HuH-7.5 (cell line): Measurements from ENCODE around the gene SLC16A10.
A peak's percentile ranks its signal among the peaks of the same experiment; 100 is the strongest.
"Not testable (repeated sequence)": the region's sequence is repeated elsewhere in the genome, so short reads cannot be mapped to it uniquely, and the experiment has no call there.

Experiments
- DNase-seq: peaks from one replicate; pipeline ENCODE4 v3.0.0; 2011; ENCODE audit warnings: low spot score

Gene SLC16A10

GRCh38 chr6:111187874-111188273, 100.6 kb downstream of the SLC16A10 start:
- DNase-seq: no peak

GRCh38 chr6:111189666-111190210, 102.4 kb downstream of the SLC16A10 start:
- not testable (repeated sequence) for DNase-seq

- no peak for DNase-seq
Measured at GRCh38 chr6:111190637-111191036, 103.3 kb downstream of the SLC16A10 start.

GRCh38 chr6:111191136-111191535, 103.8 kb downstream of the SLC16A10 start:
- not testable (repeated sequence) for DNase-seq

GRCh38 chr6:111192911-111193555, 105.7 kb downstream of the SLC16A10 start:
- DNase-seq: no peak

- DNase-seq: no peak
Measured at GRCh38 chr6:111195656-111196055, 108.4 kb downstream of the SLC16A10 start.

- DNase-seq: no peak
Measured at GRCh38 chr6:111198841-111199240, 111.5 kb downstream of the SLC16A10 start.

GRCh38 chr6:111199935-111200334, 112.6 kb downstream of the SLC16A10 start:
- no peak for DNase-seq

- no peak for DNase-seq
Measured at GRCh38 chr6:111200350-111201243, 113.3 kb downstream of the SLC16A10 start.

GRCh38 chr6:111201244-111201554, 113.9 kb downstream of the SLC16A10 start:
- DNase-seq: no peak

- DNase-seq: no peak
Measured at GRCh38 chr6:111201764-111202163, 114.5 kb downstream of the SLC16A10 start.

GRCh38 chr6:111203539-111203938, 116.2 kb downstream of the SLC16A10 start:
- not testable (repeated sequence) for DNase-seq

GRCh38 chr6:111204305-111204704, 117.0 kb downstream of the SLC16A10 start:
- DNase-seq: no peak

GRCh38 chr6:111204881-111205280, 117.6 kb downstream of the SLC16A10 start:
- DNase-seq: no peak

GRCh38 chr6:111205502-111205901, 118.2 kb downstream of the SLC16A10 start:
- DNase-seq: no peak

GRCh38 chr6:111207141-111207858, 120.0 kb downstream of the SLC16A10 start:
- no peak for DNase-seq

GRCh38 chr6:111208933-111209332, 121.6 kb downstream of the SLC16A10 start:
- DNase-seq: no peak

GRCh38 chr6:111210194-111210728, 123.0 kb downstream of the SLC16A10 start:
- DNase-seq: peak; percentile 38

- DNase-seq: no peak
Measured at GRCh38 chr6:111211411-111212030, 124.2 kb downstream of the SLC16A10 start.

GRCh38 chr6:111212625-111213024, 125.3 kb downstream of the SLC16A10 start:
- DNase-seq: no peak

- no peak for DNase-seq
Measured at GRCh38 chr6:111215131-111215530, 127.8 kb downstream of the SLC16A10 start.

GRCh38 chr6:111219785-111220184, 132.5 kb downstream of the SLC16A10 start:
- DNase-seq: no peak
